CD4-positive, alpha-beta T cell treated with Interleukin-6 at 100 ng/mL for 8 hours (primary cell): ENCODE results near the gene SCML1.

Experiments
- DNase-seq: peaks from one replicate; pipeline ENCODE4 v3.0.0-alpha.2; 2020; ENCODE audit warnings: mixed read lengths, low spot score

The SCML1 gene, protein sequence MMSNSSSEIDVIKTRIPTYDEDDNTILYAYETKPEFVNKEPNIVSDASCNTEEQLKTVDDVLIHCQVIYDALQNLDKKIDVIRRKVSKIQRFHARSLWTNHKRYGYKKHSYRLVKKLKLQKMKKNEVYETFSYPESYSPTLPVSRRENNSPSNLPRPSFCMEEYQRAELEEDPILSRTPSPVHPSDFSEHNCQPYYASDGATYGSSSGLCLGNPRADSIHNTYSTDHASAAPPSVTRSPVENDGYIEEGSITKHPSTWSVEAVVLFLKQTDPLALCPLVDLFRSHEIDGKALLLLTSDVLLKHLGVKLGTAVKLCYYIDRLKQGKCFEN

GRCh38 chrX:17736856-17737709 lies at the start of gene SCML1:
Gene SCML1, plus strand, starts transcription at chrX:17737493. Its CDS starts 6,694 bp downstream, at chrX:17744187.
- peak; percentile 88 for DNase-seq

DNA sequence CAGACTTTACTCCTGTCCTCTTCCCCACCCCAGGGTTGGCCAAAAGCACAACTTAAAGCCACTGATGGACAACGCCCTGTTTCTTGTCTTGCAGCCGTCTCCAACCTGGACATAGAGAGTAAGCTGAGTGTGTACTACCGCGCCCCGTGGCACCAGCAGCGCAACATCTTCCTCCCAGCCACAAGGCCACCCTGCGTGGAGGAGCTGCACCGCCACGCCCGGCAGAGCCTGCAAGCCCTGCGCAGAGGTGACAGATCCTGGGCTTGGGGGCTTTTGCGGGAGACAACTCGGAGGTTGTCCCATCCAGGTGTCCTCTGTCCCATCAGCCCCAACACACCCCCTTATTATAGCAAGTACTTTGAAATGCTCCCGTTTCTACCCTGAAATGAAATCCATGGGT lies 49.6 kb upstream of the SCML1 start:
- no peak for DNase-seq

DNA sequence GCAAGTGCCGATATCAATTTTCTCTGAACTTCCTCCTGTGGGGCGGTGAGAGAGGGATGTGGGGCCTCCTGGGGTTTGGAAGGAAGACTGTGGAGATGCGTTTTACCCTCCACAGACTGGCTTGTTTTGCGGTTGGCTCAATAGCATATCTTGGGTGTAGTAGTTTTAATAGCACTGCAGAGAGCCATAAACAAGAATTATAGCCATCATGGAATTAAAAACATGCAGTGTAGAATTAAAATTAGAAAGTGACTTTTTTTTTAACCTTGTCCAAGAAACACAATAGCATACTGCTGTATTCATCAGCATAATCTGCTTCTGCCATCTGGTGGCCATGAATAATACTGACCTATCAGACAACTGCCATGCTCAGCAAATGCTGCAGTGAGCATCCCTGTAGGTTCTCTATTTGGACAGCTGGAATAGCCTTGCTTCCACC lies 47.3 kb upstream of the SCML1 start:
- peak; percentile 11 for DNase-seq

- DNase-seq: no peak
Measured at GRCh38 chrX:17692709-17693346, 44.5 kb upstream of the SCML1 start.

DNA sequence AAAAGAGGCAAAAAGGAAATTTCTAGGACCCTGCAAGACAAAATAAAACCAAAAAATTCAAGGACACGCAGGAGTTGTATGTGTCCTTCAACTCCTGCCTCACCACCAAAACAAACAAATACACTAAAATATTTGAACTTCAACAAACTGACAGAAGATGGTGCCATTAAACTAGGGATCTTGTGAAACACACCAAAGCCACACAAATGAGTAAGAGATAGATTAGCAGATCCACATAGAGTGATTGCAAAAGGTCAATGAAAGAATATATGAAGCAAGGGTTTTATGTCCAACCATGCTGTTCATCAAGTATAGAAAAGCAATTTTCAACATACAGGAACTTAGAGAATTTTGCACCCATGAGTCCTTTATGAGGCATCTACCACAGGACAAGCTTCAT lies 40.1 kb upstream of the SCML1 start:
- DNase-seq: no peak

DNA sequence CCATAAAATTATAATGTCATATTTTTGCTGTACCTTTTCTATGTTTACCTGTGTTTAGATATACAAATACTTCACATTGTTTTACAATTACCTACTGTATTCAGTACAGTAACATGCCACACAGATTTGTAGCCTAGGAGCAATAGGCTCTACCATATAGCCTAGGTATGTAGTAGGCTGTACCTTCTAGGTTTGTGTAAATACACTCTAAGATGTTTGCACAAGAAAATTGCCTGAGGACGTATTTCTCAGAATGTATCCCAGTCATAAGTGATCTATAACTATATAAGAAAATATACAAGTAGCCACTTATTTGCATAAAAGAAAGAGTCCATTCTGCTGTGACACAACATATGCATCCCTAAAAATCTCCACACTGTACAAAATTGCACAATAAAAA lies 36.3 kb upstream of the SCML1 start:
- no peak for DNase-seq

DNA sequence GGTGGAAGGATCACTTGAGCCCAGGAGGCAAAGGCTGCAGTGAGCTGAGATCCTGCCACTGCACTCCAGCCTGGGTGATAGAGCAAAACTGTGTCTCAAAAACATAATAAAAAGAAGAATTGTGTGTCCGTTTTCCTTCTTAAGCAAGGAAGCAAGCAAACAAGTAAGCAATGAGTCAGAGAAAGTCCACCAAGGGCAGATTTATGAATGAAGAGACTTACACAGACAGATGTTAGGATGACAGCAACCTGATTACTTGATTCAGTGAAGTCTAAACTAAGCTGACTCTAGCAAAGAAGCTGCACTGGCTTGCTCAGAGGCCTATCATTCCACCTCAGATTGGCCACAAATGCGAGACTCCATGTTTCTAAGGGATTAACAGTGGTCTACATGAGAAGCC lies 34.1 kb upstream of the SCML1 start:
- no peak for DNase-seq

- DNase-seq: no peak
Measured at GRCh38 chrX:17705211-17705610, 32.1 kb upstream of the SCML1 start.

GRCh38 chrX:17706676-17707075 lies 30.6 kb upstream of the SCML1 start:
- DNase-seq: no peak

- no peak for DNase-seq
Measured at GRCh38 chrX:17707731-17708130, 29.6 kb upstream of the SCML1 start.

GRCh38 chrX:17710871-17711301 lies 26.4 kb upstream of the SCML1 start:
- no peak for DNase-seq

DNA sequence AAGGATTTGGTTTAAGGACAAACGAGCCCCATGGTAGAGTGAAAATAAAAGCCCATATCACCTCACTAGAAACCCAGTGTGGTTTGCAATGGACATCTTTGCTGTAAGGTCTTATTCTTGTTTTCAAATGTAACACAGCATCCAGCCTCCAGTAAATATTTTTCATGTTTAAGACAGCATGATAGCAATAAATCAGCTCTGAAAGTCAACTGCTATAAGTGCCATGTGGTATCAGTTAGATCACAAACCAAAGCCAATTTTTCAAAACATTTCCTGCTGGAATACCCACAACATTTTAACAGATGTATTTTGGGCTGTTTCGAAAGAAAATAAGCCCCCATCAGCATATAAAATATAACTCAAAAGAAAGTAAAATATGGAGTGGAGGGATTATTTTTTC lies 24.0 kb upstream of the SCML1 start:
- no peak for DNase-seq

GRCh38 chrX:17718649-17719165 lies 18.6 kb upstream of the SCML1 start:
- no peak for DNase-seq

DNA sequence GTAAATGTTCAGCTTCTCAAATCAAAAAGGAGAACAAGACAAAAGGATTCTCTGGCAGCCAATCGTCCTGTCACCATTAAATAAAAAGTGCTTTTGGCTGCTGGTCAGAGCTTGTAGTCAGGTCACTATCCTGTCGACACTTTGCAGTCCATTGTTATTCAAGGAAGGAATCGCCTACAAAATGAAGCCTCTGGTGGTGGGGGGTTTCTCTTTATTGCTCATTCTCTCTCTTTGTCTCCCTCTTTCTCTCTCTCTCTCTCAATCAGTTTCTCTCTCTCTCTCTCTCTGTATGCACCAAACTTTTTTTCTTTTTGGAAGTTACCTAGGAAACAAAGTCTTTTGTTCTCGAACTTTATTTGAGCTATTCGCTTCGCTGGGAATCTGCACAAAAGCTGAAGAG lies 17.6 kb upstream of the SCML1 start:
- DNase-seq: no peak

DNA sequence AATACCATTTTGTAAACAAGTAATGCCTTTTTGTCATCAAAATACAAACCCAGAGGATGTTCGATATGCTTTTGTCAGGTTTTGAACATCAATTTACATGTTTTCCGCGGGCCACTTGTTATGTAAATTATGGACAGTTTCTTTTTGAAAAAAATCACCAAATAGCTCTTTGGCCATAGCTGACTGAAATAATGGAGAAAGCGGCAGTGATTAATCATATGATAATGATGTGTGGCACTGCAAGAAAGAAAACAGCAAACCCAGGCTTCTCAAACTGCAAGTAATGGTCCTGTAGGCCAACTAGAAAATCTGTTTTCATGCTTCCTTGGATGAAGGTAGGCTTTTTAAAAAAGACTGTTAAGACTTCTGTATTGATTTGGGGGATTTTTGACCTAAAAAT lies 15.6 kb upstream of the SCML1 start:
- DNase-seq: no peak

- no peak for DNase-seq
Measured at GRCh38 chrX:17725181-17725580, 12.1 kb upstream of the SCML1 start.

DNA sequence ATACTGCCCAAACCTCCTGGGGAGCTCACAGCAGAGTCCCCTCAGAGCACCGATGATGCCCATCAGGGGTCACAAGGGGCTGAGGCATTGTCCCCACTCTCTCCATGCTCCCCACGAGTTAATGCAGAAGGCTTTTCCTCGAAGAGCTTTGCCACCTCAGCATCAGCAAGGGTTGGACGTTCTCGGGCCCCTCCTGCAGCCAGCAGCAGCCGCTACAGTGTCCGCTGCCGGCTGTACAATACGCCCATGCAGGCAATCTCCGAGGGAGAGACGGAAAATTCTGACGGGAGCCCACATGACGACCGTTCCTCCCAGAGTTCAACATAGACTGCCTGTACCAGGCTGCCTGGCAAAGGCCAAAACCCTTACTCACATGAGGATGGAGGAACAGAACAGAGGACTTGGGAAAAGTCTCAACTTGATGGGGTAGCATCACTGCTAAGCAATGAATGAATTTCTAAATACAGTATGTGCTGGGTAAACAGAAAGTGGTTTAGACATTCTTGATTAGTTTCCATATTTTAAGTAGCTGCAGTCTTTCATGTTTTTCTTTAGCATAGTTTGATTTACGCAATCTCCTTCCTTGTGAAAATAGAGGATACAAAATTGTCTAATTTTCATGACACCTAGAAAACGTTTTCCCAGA lies 5.0 kb upstream of the SCML1 start:
- DNase-seq: no peak

DNA sequence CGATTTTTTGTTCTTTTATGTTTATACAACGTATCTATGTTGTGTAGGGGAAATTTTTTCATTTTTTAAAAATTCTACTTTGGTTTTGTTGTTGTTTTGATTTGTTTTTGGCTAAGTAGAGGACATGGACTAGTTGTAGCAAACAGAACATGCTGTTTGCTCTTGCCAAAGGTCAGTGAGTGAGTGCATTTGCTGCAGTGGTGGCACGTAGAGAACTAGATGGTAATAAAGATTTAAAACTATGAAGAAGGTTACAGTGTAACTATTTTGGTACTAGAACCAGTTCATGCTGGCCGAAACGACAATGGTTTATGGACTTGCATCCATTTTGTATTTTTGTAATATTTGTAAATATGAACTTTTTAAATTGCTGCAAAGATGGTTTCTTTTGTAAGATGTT lies 1.9 kb upstream of the SCML1 start:
- DNase-seq: no peak

DNA sequence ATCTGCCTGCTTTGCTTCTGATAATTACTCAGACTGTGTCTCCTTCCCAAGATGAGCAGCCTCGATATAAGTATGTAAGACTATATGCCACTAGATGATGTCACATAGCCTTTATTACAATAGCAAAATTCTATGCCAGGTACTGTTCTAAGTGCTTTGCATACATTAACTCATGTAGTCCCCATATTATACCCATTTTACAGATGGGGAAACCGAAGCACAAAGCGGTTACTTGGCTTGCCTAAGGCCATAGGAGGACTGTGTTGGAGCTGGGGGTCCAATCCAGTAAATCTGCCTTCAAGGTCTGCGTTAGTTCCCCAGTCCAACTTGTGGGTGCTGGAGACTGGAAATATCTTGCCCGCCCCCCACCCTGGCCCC lies 826 bp upstream of the SCML1 start:
- DNase-seq: no peak

DNA sequence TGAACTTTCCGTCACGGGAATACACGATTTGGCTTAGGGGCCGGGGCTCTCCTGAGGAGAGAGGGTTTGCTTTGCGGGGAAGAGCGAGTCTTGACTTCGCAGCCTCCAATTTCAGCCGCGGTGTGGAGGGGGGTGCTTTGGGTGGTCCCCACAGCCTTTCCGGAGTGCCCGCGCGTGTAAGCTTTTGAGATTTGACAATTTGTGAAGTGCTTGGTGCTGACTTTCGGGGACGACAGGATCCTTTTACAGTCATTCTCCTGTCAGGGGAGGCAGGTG lies 355 bp downstream of the SCML1 start:
- no peak for DNase-seq

GRCh38 chrX:17737986-17738713 lies 857 bp downstream of the SCML1 start:
- DNase-seq: peak; percentile 40
